Activated T-cell treated with anti-CD3 and anti-CD28 coated beads, Interleukin-2, amount 50 U/mL, for 72 hours (primary cell): ENCODE data around the gene SP3. TPM values are rescaled to one million over a fixed set of nuclear protein-coding genes. Genes with fewer than 3 reads are reported as not detected.
"Not testable (repeated sequence)": the region's sequence is repeated elsewhere in the genome, so short reads cannot be mapped to it uniquely, and the experiment has no call there.

Experiments used
- ATAC-seq, 2 donors: fragments of 150-1000 bp; cut with Tn5 transposase; replicated peaks in 1 of 2; 2 replicates each; pipeline ENCODE4 v1.10.0; 2021; ENCODE audit warnings: moderate library complexity in 2 of 2, mild to moderate bottlenecking in 1 of 2
- DNase-seq, 2 donors: peaks; one replicate each; pipeline ENCODE4 v3.0.0; 2021 to 2022; ENCODE audit warnings: mixed read lengths in 1 of 2
- H3K27ac Mint-ChIP-seq: one replicate; pipeline ENCODE4 v1.8.0; 2022; ENCODE audit warnings: mild to moderate bottlenecking, moderate library complexity, mixed read lengths
- H3K27me3 Mint-ChIP-seq: one replicate; pipeline ENCODE4 v1.8.0; 2022; ENCODE audit warnings: low read depth, mixed read lengths
- H3K36me3 Mint-ChIP-seq, 2 donors: one replicate each; pipeline ENCODE4 v1.8.0; 2022; ENCODE audit warnings: mixed read lengths in 2 of 2, mild to moderate bottlenecking in 1 of 2; ENCODE audit not compliant: insufficient read depth in 2 of 2
- H3K4me1 Mint-ChIP-seq: one replicate; pipeline ENCODE4 v1.8.0; 2022; ENCODE audit warnings: low read depth, mixed read lengths
- H3K4me3 Mint-ChIP-seq, 2 donors: one replicate each; pipeline ENCODE4 v1.8.0; 2022; ENCODE audit warnings: mild to moderate bottlenecking in 2 of 2, mixed read lengths in 2 of 2, moderate library complexity in 2 of 2
- H3K9me3 Mint-ChIP-seq, 2 donors: one replicate each; pipeline ENCODE4 v1.8.0; 2022; ENCODE audit warnings: mixed read lengths in 2 of 2
- total RNA-seq, 2 donors: library from RNA; stranded (reverse); gene quantifications; one replicate each; pipeline ENCODE4 v1.2.3, GENCODE V29; 2022

The SP3 gene
- total RNA-seq, 2 donors from 2014 or later = 106 to 128 TPM

DNA sequence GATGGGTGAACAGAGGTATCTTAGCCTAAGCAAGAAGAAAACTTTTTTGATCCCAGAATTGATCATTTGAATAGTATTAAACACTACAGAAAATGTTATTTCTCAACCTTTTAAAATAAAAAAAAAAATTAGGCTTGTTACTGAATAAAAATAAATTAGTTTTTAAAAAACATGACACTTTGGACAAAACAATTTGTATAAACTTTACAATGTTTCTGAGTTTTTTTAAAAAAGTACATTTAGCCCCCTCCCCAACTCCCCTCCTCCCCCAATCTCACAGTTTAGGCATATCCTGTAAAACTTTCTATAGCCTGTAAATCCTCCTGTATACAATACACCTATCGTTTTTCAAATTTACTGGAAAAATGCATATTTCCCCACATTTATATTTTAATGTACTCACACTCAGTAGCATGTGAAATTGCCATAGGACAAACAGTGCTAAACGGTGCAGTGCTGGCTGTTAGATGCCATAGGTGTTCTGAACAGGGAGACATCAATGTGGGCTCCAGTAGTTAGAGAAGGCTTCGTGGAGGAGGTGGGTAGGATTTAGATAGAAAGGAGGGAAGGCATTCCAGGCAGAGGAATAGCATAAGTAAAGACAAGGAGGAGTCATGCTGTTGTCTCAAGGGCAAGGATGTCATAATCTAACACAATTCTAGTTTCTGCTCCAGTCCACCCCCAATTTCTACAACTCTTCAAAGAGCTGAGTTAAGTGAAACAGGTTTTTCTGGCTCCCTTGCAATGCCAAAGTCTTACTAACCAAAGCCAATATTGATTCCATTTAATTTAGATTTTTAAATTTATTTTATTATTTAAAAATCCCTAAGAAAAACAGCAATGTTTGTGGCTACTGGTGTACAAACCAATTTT is 50.9 kb downstream of the SP3 start:
- ATAC-seq (no peak), DNase-seq (no peak)
- Mint-ChIP-seq H3K27me3 (no peaks in the 10 kb centered on the region), H3K36me3 (peaks cover 12 to 58% of the 10 kb centered on the region in 2 donors), H3K4me3 (no peak overlapping the region), H3K27ac (peak overlapping the region; percentile 6), H3K9me3 (no peaks in the 10 kb centered on the region), H3K4me1 (peaks cover 26% of the 10 kb centered on the region)

DNA sequence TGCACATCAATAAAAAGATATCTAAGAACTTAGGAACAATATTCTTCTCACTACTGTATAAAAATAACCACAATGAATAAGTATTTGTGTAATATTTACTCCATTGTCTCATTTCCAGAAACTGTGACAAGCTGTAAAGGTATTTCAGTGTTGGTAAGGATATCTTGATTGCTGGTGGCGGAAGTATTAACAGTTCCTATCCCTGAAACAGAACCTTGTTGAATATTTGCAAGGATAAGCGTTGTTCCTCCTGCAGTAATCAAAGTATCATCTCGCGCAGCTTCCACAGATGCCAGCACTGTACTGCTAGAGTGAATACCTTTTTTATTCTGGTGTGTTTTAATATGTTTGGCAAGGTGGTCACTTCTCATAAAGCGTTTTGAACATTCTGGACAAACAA is 55.3 kb downstream of the SP3 start:
- H3K4me1 Mint-ChIP-seq = peaks cover 7% of the 10 kb centered on the region
- no peak overlapping the region for H3K4me3 Mint-ChIP-seq
- no peaks in the 10 kb centered on the region for H3K27me3 Mint-ChIP-seq
- H3K36me3 Mint-ChIP-seq = peaks cover 13 to 54% of the 10 kb centered on the region in 2 donors
- no peak overlapping the region for H3K27ac Mint-ChIP-seq
- DNase-seq (no peak), ATAC-seq (no peak)
- H3K9me3 Mint-ChIP-seq = no peaks in the 10 kb centered on the region

DNA sequence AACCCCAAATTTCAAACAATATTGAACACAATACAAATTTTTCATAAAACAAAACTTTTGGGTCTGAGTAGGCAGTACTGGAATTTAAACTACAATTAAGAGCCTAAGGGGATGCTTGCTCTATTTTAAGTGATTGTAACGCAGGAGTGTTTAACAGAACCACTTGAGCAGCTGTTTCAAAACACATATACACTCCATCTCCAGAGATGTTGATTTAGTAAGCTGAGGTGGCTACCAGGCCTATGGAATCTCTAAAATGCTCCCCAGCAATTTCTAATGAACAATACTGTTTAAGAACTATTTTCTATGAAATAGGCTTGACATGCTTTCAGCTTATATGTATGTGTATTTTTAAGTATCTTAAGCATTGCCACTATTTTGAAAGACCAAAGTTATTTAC is 58.5 kb downstream of the SP3 start:
- Mint-ChIP-seq H3K4me3 (no peak overlapping the region), H3K4me1 (no peaks in the 10 kb centered on the region), H3K36me3 (peaks cover 9 to 43% of the 10 kb centered on the region in 2 donors), H3K27ac (no peak overlapping the region), H3K27me3 (no peaks in the 10 kb centered on the region), H3K9me3 (no peaks in the 10 kb centered on the region)
- ATAC-seq (no peak), DNase-seq (no peak)

DNA sequence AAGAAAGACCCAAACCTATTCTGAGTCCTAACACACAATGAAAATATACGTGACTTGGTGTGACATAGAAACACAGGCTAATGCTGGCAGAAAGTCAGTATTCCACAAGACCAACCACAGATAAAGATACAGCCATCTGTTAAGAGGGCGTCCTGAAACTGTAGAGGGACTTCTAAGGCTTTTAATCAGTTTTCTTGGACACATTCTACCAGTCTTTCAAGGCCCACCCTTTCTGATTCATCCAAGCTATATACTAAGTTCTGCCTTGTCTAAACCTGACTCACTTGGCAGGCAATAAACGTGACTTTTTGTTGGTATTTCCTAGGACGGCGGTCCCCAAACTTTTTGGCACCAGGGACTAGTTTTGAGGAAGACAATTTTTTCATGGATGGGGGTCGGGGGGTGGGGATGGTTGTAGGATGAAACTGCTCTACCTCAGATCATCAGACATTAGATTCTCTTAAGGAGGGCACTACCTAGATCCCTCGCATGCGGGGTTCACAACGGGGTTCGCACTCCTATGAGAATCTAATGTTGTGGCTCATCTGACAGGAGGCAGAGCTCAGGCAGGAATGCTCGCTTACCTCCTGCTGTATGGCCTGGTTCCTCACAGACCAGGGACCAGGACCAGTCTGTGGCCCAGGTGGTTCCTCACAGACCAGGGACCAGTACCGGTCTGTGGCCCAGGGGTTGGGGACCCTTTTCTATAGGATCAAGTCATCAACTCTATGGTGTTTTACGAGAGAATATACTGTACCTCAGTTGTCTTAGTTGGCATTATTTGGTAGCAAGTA is 61.4 kb downstream of the SP3 start:
- Mint-ChIP-seq H3K9me3 (no peaks in the 10 kb centered on the region), H3K4me1 (peaks cover 14% of the 10 kb centered on the region), H3K4me3 (no peak overlapping the region), H3K27ac (no peak overlapping the region), H3K36me3 (peaks cover 5 to 26% of the 10 kb centered on the region in 2 donors), H3K27me3 (no peaks in the 10 kb centered on the region)
- no peak for ATAC-seq
- no peak for DNase-seq

DNA sequence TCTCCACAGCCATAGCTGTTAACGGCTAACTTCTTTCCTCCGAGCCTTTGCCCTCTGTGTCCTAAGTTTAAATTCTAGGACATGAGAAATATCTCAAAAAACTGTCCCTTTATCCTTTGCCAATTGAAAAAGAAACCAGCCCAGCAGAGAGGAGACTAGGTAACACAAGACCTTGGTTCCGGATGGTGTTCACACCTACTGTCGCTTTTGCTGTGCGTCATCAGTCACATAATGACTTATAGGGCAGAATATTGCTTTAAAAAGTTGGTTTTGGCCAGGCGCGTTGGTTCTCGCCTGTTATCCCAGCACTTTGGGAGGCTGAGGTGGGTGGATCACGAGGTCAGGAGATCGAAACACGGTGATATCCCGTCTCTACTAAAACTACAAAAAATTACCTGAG is 66.2 kb downstream of the SP3 start:
- Mint-ChIP-seq H3K27ac (peak overlapping the region; percentile 26), H3K4me1 (peaks cover 23% of the 10 kb centered on the region)
- DNase-seq = no peak

DNA sequence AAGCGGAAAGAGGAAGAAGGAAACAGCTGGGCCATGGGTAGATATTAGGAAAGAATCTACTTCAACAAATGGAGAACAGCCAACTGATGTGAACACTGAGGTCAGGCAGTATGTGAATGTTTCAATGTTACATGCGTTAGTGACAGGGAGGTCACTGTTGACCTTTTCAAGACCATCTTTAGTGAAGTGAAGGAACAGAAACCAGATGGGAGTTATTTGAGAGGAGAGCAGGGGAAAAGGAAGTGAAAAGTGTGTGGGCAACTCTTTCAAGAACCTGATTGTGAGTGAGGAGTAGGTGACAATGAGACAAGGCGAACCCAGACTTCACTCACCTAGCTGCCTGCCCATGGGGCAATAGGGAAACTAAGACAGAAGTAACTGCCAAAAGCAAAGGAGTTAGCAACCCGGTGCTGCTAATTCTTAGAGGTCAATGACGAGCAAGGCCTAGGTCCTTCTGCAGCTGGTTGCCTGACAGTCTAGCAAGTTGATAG is 67.0 kb downstream of the SP3 start:
- peaks cover 0 to 5% of the 10 kb centered on the region in 2 donors for H3K9me3 Mint-ChIP-seq
- no peak overlapping the region for H3K4me3 Mint-ChIP-seq
- H3K27me3 Mint-ChIP-seq = no peaks in the 10 kb centered on the region
- no peak for ATAC-seq
- no peak overlapping the region for H3K27ac Mint-ChIP-seq
- DNase-seq = no peak
- peaks cover 23% of the 10 kb centered on the region for H3K4me1 Mint-ChIP-seq
- peaks cover 0 to 1% of the 10 kb centered on the region in 2 donors for H3K36me3 Mint-ChIP-seq

More for the DNA sequence above, 66.2 kb downstream of the SP3 start:
- Mint-ChIP-seq H3K36me3 (peaks cover 0 to 1% of the 10 kb centered on the region in 2 donors), H3K9me3 (peaks cover 0 to 4% of the 10 kb centered on the region in 2 donors), H3K27me3 (no peaks in the 10 kb centered on the region), H3K4me3 (peak overlapping the region; percentile 31 to 59)
- peak; percentile 75 to 91 for ATAC-seq

DNA sequence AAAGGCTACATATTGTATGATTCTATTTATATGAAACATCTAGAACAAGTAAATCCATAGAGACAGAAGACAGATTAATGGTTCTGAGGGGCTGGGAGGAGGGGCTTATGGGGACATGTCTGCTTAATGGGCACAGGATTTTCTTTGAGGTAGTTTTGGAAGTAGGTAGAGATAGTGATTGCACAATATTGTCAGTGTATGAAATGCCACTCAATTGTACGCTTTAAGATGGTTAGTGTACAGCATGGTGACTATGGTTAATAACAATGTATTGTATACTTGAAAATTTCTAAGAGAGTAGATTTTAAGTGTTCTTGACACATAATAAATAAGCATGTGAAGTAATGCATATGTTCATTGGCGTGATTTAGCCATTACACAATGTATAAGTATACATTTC is 68.4 kb downstream of the SP3 start:
- Mint-ChIP-seq H3K36me3 (peaks cover under 1 to 1% of the 10 kb centered on the region in 2 donors), H3K4me3 (no peak overlapping the region), H3K27me3 (peaks cover 1% of the 10 kb centered on the region), H3K27ac (no peak overlapping the region), H3K4me1 (peaks cover 33% of the 10 kb centered on the region), H3K9me3 (peaks cover under 1 to 5% of the 10 kb centered on the region in 2 donors)
- no peak for DNase-seq
- no peak for ATAC-seq

DNA sequence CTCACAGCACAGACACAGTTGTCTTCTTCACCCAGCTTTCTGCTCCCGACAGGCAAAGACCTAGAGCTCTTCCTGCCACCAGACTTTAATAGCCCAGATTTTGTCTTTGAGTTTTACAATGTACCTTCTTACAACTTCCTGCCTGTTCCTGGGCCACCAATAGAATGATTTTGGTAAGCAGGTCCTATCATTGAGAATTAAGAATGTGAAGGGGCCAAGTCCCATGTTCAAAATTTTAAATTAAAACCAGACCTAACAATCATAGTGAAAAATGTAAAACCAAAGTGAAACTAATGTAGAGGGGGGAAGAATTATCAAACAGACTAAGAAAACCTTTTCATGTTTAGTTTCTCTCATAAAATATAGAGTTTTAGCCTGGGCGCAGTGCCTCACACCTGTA is 72.8 kb downstream of the SP3 start:
- H3K4me1 Mint-ChIP-seq = peaks cover 10% of the 10 kb centered on the region
- peak overlapping the region; percentile 1 to 56 for H3K4me3 Mint-ChIP-seq
- DNase-seq (no peak), ATAC-seq (peak in 1 of 2 donors; percentile 12)
- H3K36me3 Mint-ChIP-seq = peaks cover 8 to 12% of the 10 kb centered on the region in 2 donors
- peaks cover 14 to 15% of the 10 kb centered on the region in 2 donors for H3K9me3 Mint-ChIP-seq
- no peak overlapping the region for H3K27ac Mint-ChIP-seq
- peaks cover 6% of the 10 kb centered on the region for H3K27me3 Mint-ChIP-seq

DNA sequence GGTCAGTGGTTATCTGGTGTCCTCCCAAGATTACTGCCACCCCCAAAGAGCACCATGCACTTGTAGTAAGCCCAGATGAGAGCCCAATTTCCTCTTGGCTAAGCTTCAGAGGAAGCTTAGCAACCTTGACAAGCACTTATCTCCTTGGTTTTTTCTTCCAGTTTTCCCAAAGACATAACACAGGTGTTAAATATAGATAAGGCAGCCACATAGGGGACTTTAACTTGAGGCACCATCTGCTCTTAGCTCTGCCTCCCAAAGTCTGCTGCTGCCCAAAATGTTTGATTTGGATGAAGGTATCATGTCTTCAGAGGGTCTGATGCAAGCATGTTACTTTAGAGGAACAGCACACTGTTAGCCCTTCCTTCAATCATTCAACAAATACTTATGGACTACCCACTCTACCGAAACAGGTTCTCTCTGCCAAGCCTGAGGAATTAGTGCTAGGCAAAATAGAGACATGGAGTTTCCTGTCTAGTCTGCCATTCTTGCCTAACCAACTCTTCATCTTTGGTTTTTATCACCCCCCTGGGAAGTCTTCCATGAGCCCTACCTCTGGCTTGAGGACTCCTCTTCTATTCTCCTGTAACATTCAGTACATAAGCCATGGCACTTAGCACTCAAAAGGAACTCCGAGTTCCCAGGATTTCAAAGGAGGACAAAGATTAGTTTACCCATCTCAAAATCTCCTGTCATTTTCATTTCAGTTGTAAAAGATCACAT is 73.7 kb downstream of the SP3 start:
- Mint-ChIP-seq H3K36me3 (peaks cover 8 to 12% of the 10 kb centered on the region in 2 donors), H3K4me3 (no peak overlapping the region), H3K27ac (peak overlapping the region; percentile 7), H3K9me3 (peaks cover 14 to 15% of the 10 kb centered on the region in 2 donors), H3K4me1 (peaks cover 10% of the 10 kb centered on the region), H3K27me3 (peaks cover 13% of the 10 kb centered on the region)
- no peak for DNase-seq
- no peak for ATAC-seq

DNA sequence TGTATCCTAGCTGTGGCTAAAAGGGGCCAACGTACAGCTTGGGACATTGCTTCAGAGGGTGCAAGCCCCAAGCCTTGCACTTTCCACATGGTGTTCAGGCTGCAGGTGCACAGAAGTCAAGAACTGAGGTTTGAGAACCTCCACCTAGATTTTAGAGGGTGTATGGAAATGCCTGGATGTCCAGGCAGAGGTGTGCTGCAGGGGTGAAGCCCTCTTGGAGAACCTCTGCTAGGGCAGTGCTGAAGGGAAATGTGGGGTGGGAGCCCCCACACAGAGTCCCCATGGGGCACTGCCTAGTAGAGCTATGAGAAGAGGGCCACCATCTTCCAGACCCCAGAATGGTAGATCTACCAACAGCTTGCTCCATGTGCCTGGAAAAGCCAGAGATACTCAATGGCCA is 75.7 kb downstream of the SP3 start:
- not testable (repeated sequence) for DNase-seq, H3K4me3 Mint-ChIP-seq, ATAC-seq, H3K27ac Mint-ChIP-seq
- H3K9me3 Mint-ChIP-seq = peaks cover 15% of the 10 kb centered on the region in 2 donors
- H3K36me3 Mint-ChIP-seq = peaks cover 8 to 12% of the 10 kb centered on the region in 2 donors
- peaks cover 26% of the 10 kb centered on the region for H3K27me3 Mint-ChIP-seq
- H3K4me1 Mint-ChIP-seq = peaks cover 14% of the 10 kb centered on the region

DNA sequence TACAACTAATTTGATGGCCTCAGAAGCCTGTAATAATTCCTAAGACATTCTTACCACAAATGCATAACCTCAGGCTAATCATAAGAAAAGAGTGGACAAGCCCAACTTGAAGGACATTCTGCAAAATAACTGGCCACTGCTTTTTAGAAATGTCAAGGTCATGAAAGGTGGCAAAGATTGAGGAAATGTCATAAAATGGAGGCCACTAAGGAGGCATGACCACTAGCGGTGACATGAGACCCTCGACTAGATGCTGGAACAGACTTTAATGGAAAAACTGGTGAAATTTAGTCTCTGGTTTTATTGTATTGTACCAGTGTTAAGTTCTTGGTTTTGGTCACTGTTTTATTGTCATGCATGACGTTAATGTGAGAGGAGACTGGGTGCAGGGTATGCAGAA is 78.6 kb downstream of the SP3 start:
- no peak for ATAC-seq
- Mint-ChIP-seq H3K27me3 (peaks cover 25% of the 10 kb centered on the region), H3K9me3 (peaks cover 13 to 14% of the 10 kb centered on the region in 2 donors), H3K36me3 (peaks cover 8 to 10% of the 10 kb centered on the region in 2 donors), H3K4me1 (peaks cover 6% of the 10 kb centered on the region), H3K27ac (no peak overlapping the region), H3K4me3 (no peak overlapping the region)
- DNase-seq = no peak

DNA sequence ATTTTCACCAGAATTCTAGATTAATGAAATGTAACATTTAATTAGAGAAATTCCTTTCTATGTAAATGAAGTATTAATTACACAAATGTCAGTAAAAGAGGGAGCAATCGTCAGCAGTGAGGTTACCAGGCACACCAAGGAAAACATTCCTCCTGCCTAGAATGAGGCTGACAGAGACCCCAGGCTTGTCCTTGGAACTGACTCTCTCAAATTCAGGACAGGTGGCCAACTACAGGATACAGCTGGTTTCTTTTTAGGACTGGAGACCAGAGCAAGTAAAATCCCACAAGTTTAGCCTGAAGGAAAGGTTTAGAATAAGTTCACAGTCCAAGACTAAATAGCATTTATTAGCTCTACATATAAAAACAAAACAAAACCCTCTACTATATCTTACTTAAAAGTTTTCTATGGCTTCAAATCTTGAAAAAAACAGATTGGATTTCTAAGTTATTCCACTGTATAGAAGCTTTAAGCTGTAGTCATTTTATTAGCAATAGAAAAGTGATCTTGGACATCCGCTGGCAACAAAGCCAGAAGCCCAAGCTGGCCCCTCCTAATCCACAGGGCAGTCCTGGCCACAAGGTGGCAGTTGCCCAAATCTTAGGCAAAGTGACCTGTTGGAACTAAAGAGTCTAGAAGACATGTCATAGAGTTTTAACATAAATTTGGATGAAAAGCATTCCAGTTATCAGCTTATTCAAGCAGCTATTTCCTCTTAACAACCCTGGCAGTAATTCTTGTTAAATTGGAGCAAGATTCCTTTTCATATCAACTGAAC is 81.0 kb downstream of the SP3 start:
- peaks cover 6 to 7% of the 10 kb centered on the region in 2 donors for H3K9me3 Mint-ChIP-seq
- no peak for ATAC-seq
- peaks cover 5% of the 10 kb centered on the region in 2 donors for H3K36me3 Mint-ChIP-seq
- peak; percentile 22 to 25 for DNase-seq
- H3K27ac Mint-ChIP-seq = no peak overlapping the region
- H3K27me3 Mint-ChIP-seq = peaks cover 45% of the 10 kb centered on the region
- peaks cover 6% of the 10 kb centered on the region for H3K4me1 Mint-ChIP-seq
- no peak overlapping the region for H3K4me3 Mint-ChIP-seq
